ENCODE measurements around the gene CHTF18.
"Not testable (repeated sequence)": the region's sequence is repeated elsewhere in the genome, so short reads cannot be mapped to it uniquely, and the experiment has no call there.

The CHTF18 gene

GRCh38 chr16:832652-833336 is 44.4 kb downstream of the CHTF18 start:
- DNase-seq, result no peak

GRCh38 chr16:833411-833810 is 45.0 kb downstream of the CHTF18 start:
- DNase-seq, result no peak

GRCh38 chr16:835373-835772 is 47.0 kb downstream of the CHTF18 start:
- DNase-seq, result no peak

- DNase-seq, result no peak
Observed at GRCh38 chr16:836221-836620, 47.8 kb downstream of the CHTF18 start.

- DNase-seq, result not testable (repeated sequence)
Observed at GRCh38 chr16:836822-837221, 48.4 kb downstream of the CHTF18 start.

- DNase-seq, result no peak
Observed at GRCh38 chr16:838741-839140, 50.3 kb downstream of the CHTF18 start.

- no peak for DNase-seq
Observed at GRCh38 chr16:839643-840408, 51.4 kb downstream of the CHTF18 start.

GRCh38 chr16:840561-841454 is 52.4 kb downstream of the CHTF18 start:
- no peak for DNase-seq

GRCh38 chr16:841455-842060 is 53.1 kb downstream of the CHTF18 start:
- no peak for DNase-seq

- DNase-seq, result no peak
Observed at GRCh38 chr16:842061-842476, 53.6 kb downstream of the CHTF18 start.

- DNase-seq, result no peak
Observed at GRCh38 chr16:842711-843560, 54.5 kb downstream of the CHTF18 start.

GRCh38 chr16:843771-844170 is 55.4 kb downstream of the CHTF18 start:
- DNase-seq, result no peak

- DNase-seq, result no peak
Observed at GRCh38 chr16:844638-845350, 56.4 kb downstream of the CHTF18 start.

- no peak for DNase-seq
Observed at GRCh38 chr16:845351-845745, 56.9 kb downstream of the CHTF18 start.

GRCh38 chr16:847151-847550 is 58.7 kb downstream of the CHTF18 start:
- DNase-seq, result no peak
